SU-DHL-6 (cell line): ENCODE measurements around the gene ABHD11.

Experiments
- H2AFZ ChIP-seq: fragments of 200-600 bp; sonication (generic); 2 replicates; pipeline ENCODE4 v1.6.1; 2014; ENCODE audit warnings: low read depth, mild to moderate bottlenecking, moderate library complexity, mixed read lengths, antibody characterized with exemption, low read length; ENCODE audit not compliant: severe bottlenecking
- H3F3A ChIP-seq: fragments of 200-600 bp; shearing (Covaris generic); 2 replicates; pipeline ENCODE4 v1.6.0; 2016; ENCODE audit warnings: antibody characterized with exemption, mild to moderate bottlenecking; ENCODE audit not compliant: insufficient read depth
- H3K27ac ChIP-seq: fragments of 200-600 bp; sonication (generic); 2 replicates; pipeline ENCODE4 v1.5.1; 2016; ENCODE audit warnings: low read depth, mild to moderate bottlenecking, low read length, moderate library complexity, mixed read lengths
- H3K27me3 ChIP-seq: fragments of 200-600 bp; sonication (generic), shearing (Covaris generic); 2 replicates; pipeline ENCODE4 v1.6.0; 2014; ENCODE audit warnings: mild to moderate bottlenecking, low read length
- H3K36me3 ChIP-seq: fragments of 200-600 bp; sonication (generic); 2 replicates; pipeline ENCODE4 v1.6.1; 2014; ENCODE audit warnings: mild to moderate bottlenecking, low read length, mixed read lengths
- H3K4me2 ChIP-seq: fragments of 300-600, 200-600 bp; shearing (Covaris generic), sonication (generic); 2 replicates; pipeline ENCODE4 v1.6.0; 2014; ENCODE audit warnings: low read length, low read depth, mild to moderate bottlenecking; ENCODE audit not compliant: poor library complexity, severe bottlenecking
- H3K4me3 ChIP-seq: fragments of 200-600 bp; sonication (generic); 2 replicates; pipeline ENCODE4 v1.5.1; 2014; ENCODE audit warnings: antibody characterized with exemption, low read length, mild to moderate bottlenecking, mixed read lengths; ENCODE audit not compliant: insufficient read depth, poor library complexity, severe bottlenecking
- H3K79me2 ChIP-seq: fragments of 200-600 bp; sonication (generic); 2 replicates; pipeline ENCODE4 v1.6.1; 2014; ENCODE audit warnings: mild to moderate bottlenecking, low read length, moderate library complexity; ENCODE audit not compliant: insufficient read depth
- H3K9ac ChIP-seq: fragments of 200-600 bp; sonication (generic); 2 replicates; pipeline ENCODE4 v1.7.0; 2014; ENCODE audit warnings: mild to moderate bottlenecking, low read length
- H3K9me2 ChIP-seq: fragments of 200-600 bp; sonication (generic); replicated peaks from 2 replicates; pipeline ENCODE4 v1.6.1; 2014; ENCODE audit warnings: low read length; ENCODE audit not compliant: insufficient read depth
- H3K9me3 ChIP-seq: fragments of 200-600 bp; sonication (generic); 2 replicates; pipeline ENCODE4 v1.6.1; 2014; ENCODE audit warnings: low read length, mixed read lengths; ENCODE audit not compliant: insufficient read depth
- H4K20me1 ChIP-seq: fragments of 200-600 bp; sonication (generic); 2 replicates; pipeline ENCODE4 v1.6.1; 2014; ENCODE audit warnings: low read depth, mild to moderate bottlenecking, antibody characterized with exemption, low read length, moderate library complexity, mixed read lengths
- EZH2phosphoT487 ChIP-seq: fragments of 200-600 bp; sonication (generic), shearing (Covaris generic); conservative IDR thresholded peaks from 2 replicates; pipeline ENCODE4 v1.6.1; 2018; ENCODE audit warnings: mild to moderate bottlenecking, antibody characterized with exemption, low read length, moderate library complexity, mixed read lengths
- TF ChIP-seq, protein P1 (sequence below): fragments of 200-600 bp; sonication (generic); IDR thresholded peaks from one replicate; pipeline ENCODE4 v1.5.1; 2017; ENCODE audit warnings: antibody characterized with exemption, mild to moderate bottlenecking, low read length, moderate library complexity; ENCODE audit not compliant: insufficient read depth, poor library complexity, severe bottlenecking

Gene ABHD11

GRCh38 chr7:73739387-73739767, 775 bp upstream of the ABHD11 start:
- no peak for TF ChIP-seq EZH2phosphoT487
- TF ChIP-seq, protein P1, sequence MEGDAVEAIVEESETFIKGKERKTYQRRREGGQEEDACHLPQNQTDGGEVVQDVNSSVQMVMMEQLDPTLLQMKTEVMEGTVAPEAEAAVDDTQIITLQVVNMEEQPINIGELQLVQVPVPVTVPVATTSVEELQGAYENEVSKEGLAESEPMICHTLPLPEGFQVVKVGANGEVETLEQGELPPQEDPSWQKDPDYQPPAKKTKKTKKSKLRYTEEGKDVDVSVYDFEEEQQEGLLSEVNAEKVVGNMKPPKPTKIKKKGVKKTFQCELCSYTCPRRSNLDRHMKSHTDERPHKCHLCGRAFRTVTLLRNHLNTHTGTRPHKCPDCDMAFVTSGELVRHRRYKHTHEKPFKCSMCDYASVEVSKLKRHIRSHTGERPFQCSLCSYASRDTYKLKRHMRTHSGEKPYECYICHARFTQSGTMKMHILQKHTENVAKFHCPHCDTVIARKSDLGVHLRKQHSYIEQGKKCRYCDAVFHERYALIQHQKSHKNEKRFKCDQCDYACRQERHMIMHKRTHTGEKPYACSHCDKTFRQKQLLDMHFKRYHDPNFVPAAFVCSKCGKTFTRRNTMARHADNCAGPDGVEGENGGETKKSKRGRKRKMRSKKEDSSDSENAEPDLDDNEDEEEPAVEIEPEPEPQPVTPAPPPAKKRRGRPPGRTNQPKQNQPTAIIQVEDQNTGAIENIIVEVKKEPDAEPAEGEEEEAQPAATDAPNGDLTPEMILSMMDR = no peak
- no peaks in the 10 kb centered on the region for H3K27me3 ChIP-seq
- H4K20me1 ChIP-seq = 0 out of 2 replicates have a peak, but pooled peaks cover 3% of the 10 kb centered on the region
- peak overlapping the region; percentile 70 for H3K4me3 ChIP-seq
- H3K27ac ChIP-seq = peak overlapping the region; percentile 34; the same call in 1 of the 2 replicates
- H3K36me3 ChIP-seq = no peaks in the 10 kb centered on the region
- H3F3A ChIP-seq = 0 out of 2 replicates have a peak, but pooled peaks cover 4% of the 10 kb centered on the region
- no peaks in the 10 kb centered on the region for H3K9me2 ChIP-seq
- H3K79me2 ChIP-seq = peaks cover 9% of the 10 kb centered on the region; the same call in 1 of the 2 replicates
- H3K4me2 ChIP-seq = peak overlapping the region; percentile 77
- peak overlapping the region; percentile 79 for H2AFZ ChIP-seq
- no peaks in the 10 kb centered on the region for H3K9me3 ChIP-seq
- H3K9ac ChIP-seq = peak overlapping the region; percentile 97

DNA sequence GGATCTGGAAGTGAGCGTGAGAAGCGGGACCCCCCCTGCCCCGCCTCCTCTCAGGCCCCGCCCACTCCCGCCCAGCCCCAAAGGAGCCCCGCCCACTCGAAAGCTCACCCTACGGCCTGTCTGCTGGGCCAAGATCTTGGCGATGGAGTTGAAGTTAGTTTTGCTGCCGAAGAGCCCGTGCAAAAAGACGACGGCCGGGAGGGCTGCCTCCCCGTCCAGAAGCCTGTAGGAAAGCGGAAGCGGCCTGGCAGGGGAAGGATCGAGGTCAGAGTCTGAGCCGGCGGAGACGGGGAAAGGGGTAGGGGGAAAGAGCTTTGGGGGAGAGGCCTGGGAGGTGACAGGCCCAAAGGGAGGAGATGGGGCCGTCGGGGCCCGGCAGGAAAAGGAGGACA, 386 bp downstream of the ABHD11 start:
- no peaks in the 10 kb centered on the region for H3K9me3 ChIP-seq
- no peaks in the 10 kb centered on the region for H3K36me3 ChIP-seq
- H3K27me3 ChIP-seq = no peaks in the 10 kb centered on the region
- H3F3A ChIP-seq = 0 out of 2 replicates have a peak, but pooled peaks cover 4% of the 10 kb centered on the region
- H4K20me1 ChIP-seq = 0 out of 2 replicates have a peak, but pooled peaks cover 3% of the 10 kb centered on the region
- peak overlapping the region; percentile 74 for H3K27ac ChIP-seq
- TF ChIP-seq, protein P1 = no peak
- TF ChIP-seq EZH2phosphoT487 = no peak
- H3K4me3 ChIP-seq = peak overlapping the region; percentile 97
- H3K4me2 ChIP-seq = peak overlapping the region; percentile 97
- H3K79me2 ChIP-seq = peaks cover 9% of the 10 kb centered on the region; the same call in 1 of the 2 replicates
- peak overlapping the region; percentile 82 for H2AFZ ChIP-seq
- no peaks in the 10 kb centered on the region for H3K9me2 ChIP-seq
- H3K9ac ChIP-seq = peak overlapping the region; percentile 97

DNA sequence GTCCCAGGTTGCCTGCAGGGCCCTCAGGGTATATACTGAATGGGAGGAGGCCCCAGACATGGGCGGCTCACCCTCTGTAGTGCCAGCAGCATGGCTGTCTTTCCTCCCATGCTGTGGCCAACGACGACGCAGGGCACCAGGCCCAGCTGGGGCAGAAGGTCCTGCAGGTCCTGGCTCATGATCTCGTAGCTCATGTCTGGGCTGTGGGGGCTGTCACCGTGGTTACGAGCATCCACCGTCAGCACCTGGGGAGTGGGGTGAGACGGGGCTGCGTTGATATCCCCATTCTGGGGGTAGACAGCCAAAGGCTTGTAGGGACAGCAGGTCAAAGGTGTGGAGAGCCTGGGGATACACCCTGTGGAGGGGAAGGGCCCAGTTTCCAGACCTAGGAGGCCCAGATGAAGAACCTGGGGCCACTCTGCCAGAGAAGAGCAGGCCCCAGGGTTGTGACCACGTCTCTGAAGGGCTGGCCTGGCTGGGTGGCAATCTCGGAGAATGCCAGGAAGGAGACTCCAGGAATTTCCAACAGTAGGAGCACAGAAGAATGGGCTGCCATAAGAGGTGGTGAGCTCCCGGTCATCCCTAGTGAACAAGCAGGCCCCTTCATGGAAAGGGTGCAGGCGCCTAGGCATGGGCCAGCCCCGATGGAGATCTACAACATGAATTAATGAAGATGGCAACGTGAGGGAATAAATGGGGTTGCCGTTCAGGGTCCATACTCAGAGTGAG, 947 bp downstream of the ABHD11 start:
- no peaks in the 10 kb centered on the region for H3K36me3 ChIP-seq
- H3K4me3 ChIP-seq = peak overlapping the region; percentile 97
- H3F3A ChIP-seq = 0 out of 2 replicates have a peak, but pooled peaks cover 4% of the 10 kb centered on the region
- no peaks in the 10 kb centered on the region for H3K27me3 ChIP-seq
- no peak overlapping the region for H2AFZ ChIP-seq
- TF ChIP-seq, protein P1 = no peak
- no peak for TF ChIP-seq EZH2phosphoT487
- H3K4me2 ChIP-seq = peak overlapping the region; percentile 97
- no peaks in the 10 kb centered on the region for H3K9me2 ChIP-seq
- H4K20me1 ChIP-seq = 0 out of 2 replicates have a peak, but pooled peaks cover 3% of the 10 kb centered on the region
- H3K27ac ChIP-seq = no peak overlapping the region
- no peaks in the 10 kb centered on the region for H3K9me3 ChIP-seq
- peaks cover 9% of the 10 kb centered on the region; the same call in 1 of the 2 replicates for H3K79me2 ChIP-seq
- peak overlapping the region; percentile 97 for H3K9ac ChIP-seq
